Left ventricle myocardium superior (tissue), 1 donor: Measurements from ENCODE around the gene HTR4. TPM values are rescaled to one million over a fixed set of nuclear protein-coding genes. Genes with fewer than 3 reads are reported as not detected.

Experiments used
- ATAC-seq: fragments of 200-7000 bp; cut with Tn5 transposase; one replicate; pipeline ENCODE4 v1.9.1; 2020; ENCODE audit warnings: mild to moderate bottlenecking, moderate library complexity
- DNase-seq: peaks from one replicate; pipeline ENCODE4 v3.0.0-alpha.2; 2020
- intact Hi-C: fragments of 100-400 bp; cut with micrococcal nuclease; formaldehyde crosslinking; loops from one replicate; pipeline ENCODE4 v1.11.0; 2022
- total RNA-seq: library from RNA; stranded (reverse); fragmentation: NEBNext Ultra II Directional; extraction: Animal tissue kit (Norgen Biotek cat#: 25700); gene quantifications from one replicate; pipeline ENCODE4 v1.2.1, GENCODE V29; 2021
- donor health status: DM: no; HTN: yes; CAD: no; lungs with severe emphysema.

HTR4 gene
- total RNA-seq, 1 donor from 2014 or later, result not detected

DNA sequence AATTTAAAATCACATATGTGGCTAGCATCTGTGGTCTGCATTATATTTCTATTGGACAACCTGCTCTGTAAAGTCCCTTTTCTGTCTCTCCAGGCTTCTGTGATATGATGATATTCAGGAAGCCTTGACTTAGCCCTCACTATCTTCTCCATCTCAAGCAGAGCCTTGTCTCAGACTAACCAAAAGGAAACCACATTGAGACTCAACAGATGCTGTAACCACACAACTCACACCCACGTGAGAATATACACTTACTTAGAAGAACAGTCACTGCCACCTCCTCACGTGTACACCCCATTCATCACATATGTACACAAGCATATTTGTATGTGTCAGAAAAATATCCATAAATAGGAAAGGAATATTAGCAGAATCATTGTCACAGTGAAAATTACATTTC is 33.6 kb downstream of the HTR4 start:
- DNase-seq (no peak), ATAC-seq (no peak)
- intact Hi-C loops, result no loop called here

DNA sequence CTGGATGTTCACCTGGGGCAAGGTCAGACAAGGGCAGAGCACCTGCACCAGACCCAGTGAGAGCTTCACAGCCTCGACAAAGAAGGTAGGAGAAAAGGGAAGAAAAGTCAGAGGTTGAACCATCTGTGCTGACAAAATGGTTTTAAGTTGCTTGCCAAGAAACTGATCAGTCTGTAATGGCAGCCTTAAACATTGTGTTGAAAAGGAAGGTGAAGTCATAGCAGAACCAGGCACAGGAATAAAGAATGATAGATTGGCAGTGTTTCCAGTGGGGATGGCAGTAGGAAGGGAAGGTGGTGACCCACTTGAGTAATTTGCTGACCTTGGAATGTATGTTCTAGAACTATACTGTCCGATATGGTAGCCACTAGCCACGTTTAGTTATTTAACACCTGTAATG is 34.2 kb downstream of the HTR4 start:
- intact Hi-C loops, result no loop called here
- no peak for ATAC-seq

DNA sequence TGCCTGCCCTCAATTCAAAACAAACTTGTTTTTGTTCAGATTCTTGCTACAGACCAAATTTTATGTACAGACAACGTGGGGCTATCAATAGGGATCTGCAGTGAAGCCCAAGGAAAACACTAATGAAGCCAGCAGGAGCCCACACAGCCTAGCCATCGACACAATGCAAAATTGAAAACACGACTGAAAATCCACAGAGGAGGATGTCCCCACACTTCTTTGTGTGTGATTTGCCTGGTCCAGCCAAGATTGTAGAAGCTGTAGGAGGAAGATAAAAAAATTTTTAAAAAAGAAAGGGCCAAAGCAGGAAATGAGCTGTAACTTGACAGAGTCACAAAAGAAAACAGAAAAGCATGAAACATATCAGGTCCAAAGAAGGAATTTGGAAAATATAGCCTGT is 34.8 kb downstream of the HTR4 start:
- DNase-seq, result no peak
- ATAC-seq, result peak; percentile 42
- intact Hi-C loops, result loop anchor here (2.0 kb wide), 1 partner anchor 121 kb away; no protein-coding TSS in a partner anchor

More for the DNA sequence above, 34.2 kb downstream of the HTR4 start:
- DNase-seq, result no peak

DNA sequence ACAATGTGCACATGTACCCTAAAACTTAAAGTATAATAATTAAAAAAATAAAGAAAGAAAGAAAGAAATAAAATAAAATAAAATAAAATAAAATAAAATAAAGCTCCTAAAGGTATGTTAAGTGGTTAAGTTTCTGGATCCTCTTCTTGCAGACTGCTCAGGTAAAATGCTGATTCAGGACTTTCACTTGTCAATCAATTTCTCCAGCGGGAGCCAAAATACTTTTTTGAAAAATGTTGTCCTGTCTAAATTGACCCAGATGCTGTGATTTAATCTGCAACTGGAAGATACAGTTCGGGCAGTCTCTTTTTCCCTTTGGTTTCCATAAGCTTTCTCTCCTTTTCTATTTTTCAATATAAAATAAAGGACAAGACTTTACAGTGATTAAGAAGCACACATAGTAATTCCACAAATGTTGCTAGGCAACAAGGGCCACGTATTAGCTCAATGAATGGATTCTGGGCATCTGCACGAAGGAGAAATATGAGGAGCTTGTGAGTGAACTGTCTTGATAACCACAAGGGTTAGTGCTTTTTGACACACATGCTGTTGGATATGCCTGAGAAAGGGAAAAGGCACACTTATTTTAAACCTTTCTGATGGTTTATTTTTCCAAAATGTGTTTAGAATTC is 38.6 kb downstream of the HTR4 start:
- ATAC-seq (no peak), DNase-seq (no peak)
- intact Hi-C loops, result no loop called here

DNA sequence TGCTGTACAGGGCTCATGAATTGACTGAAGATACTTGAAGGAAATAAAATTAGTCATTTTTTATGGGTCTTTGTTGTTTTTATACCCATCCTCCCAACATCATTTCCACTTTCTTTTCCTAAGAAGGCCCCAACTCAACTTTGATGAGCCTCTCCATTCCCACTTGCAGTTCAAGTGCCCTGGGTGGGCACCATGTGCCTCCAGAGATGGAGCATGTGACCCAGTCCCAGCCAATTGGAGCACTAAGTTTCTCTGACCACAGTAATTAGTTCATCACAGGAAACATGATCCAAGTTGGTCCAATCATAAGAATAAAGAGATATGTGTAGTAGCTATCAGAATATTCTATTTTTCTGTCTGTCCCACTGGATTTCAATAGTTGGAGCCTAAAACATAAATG is 46.9 kb downstream of the HTR4 start:
- ATAC-seq (no peak), DNase-seq (no peak)
- intact Hi-C loops, result no loop called here

DNA sequence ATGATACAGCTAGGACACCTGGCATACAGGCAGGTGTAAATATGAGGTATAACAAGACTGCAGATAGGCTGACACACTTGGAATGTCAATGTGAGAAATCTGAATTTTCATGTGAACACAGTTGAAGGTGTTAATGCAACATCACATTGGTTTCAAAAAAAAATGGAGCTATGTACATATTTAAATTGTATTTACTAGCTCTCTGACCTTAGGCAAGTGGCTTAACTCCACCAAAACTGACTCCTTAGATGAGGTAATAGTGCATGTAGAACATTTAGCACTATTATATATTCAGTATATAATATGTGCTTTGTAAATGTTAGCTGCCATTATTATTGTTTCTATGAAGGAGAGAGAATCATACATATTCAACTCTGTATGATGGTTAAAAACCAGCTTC is 48.0 kb downstream of the HTR4 start:
- intact Hi-C loops, result no loop called here
- no peak for DNase-seq
- no peak for ATAC-seq

DNA sequence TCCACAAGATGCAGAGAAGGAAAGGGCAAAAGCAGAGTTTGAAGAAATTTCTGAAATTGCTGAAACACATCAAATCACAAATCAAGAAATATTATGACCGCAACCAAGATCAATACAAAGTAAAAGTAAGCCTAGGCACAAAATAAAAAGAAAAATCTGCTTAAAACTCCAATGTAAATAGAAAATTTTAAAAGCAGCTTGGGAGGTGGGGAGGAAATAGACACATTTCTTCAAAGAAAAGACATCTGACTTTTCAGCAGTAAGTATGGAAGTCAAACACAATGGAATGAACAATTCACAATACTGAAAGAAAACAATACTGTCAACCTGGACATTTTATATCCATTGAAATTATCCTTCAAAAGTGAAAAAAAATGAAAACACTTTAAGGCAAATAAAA is 55.1 kb downstream of the HTR4 start:
- intact Hi-C loops, result no loop called here
- ATAC-seq, result no peak
- DNase-seq, result no peak

DNA sequence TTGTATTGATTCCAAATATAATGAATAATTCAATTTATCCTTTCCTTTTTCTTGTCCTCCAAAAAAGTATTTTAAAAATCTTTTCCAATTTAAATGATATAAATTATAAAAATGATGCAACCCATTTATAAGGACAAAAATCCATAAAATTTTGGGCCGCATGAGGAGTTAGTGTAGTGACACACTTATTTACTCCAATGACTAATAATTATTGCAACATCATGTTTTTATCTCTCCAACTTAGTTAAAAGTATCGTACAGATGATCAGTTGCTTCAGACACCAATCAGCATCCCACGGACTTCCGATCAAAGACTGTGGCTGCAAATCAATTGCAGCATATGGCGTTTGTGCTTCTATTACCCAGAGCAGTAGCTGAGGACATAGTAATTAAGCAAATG is 58.6 kb downstream of the HTR4 start:
- intact Hi-C loops, result no loop called here
- DNase-seq (no peak), ATAC-seq (no peak)

DNA sequence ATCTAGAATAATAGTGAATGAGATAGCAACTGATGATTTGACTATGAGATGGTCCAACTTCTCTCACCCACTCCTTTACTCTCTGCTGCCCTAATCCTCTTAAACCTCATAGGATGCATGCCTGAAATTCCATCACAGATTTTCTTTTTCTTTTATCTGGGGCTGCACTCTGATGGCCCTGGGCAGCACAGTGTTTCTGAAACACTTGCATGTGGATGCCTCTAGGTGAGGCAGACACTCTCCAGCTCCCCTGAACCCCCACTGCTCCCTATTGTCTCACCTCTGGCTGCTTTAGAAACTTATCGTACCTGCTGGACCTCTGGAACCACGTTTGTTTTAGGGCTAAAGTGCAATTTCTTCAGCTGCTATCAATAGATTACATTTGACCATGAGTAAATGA is 67.5 kb downstream of the HTR4 start:
- no peak for ATAC-seq
- no peak for DNase-seq
- intact Hi-C loops, result no loop called here

DNA sequence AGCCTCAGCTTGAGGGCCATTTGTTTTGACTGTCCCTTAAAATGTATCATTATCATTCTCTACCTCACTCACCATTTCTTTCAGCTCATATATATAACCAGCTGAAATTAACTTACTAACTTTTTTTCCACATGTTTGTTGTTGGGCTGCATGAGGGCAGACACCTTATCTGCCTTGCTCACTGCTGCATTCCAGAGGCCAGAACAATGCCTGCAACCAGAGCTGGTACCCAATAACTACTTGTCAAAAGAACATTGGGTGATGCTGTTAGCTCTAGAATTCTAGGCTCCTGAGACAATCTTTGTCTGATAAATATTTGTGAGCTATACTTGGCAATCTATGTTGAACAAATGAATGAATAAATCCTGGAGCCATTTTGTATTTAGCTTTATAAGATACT is 68.3 kb downstream of the HTR4 start:
- ATAC-seq, result no peak
- no peak for DNase-seq
- intact Hi-C loops, result no loop called here

DNA sequence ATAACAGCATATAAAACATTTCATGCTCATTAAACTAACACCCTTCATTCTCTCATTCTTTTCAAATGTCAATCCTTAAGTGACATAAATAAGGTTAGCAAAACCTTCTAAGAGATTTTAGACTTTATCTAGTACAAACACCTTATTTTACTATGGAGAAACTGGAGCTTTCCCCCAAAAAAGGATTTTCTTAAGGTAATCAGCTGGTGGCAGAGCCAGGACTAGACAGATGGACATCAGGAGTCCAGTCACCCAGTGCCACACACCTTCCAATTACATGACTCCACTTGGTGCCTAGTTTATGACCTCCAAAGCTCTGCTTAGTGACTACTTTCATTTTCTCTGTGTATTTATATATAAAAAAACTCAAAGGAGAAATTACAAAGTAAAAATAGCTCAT is 70.2 kb downstream of the HTR4 start:
- no peak for ATAC-seq
- no peak for DNase-seq
- intact Hi-C loops, result no loop called here

DNA sequence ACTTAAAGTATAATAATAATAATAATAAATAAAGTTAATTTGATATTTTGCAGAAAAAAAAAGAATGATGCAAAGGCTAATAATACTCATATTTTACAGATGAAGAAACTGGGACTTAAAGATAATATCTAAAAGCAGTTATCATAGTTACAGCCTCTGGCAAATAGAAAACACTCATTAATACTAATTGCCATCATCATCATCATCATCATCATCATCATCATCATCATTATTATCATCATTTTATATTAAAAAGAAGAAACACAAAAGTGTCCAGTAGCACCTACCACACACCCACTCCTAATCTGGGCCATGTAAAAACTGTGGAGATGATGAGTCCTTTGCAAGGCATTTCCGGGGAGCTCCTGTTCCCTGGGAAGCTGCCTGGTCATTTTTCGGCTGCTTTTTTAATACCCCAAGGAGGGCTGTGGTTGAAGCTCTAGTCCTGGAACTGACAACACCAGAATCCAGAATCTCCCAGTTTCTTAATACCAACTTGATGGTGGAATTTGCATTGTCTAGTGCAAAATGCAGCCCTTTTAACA is 70.8 kb downstream of the HTR4 start:
- DNase-seq (no peak), ATAC-seq (no peak)
- intact Hi-C loops, result no loop called here

DNA sequence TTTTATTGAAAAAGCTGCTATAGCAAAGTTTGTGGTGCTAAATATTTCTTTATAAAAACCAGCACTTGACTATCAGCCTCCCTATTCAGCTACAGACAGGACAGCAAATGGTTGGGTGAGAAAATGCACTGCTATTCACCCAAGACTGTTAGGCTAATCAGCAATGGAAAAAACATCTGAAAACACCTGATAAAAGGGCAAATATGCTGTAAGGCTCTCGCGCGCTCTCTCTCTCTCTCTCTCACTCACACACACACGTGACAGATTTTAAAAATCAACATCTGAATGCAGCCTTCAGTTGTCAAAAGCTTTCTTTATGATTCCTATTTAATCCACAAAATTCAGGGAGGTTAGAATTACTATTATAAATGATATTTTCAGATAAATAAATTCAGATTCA is 80.2 kb downstream of the HTR4 start:
- ATAC-seq, result no peak
- intact Hi-C loops, result no loop called here
- DNase-seq, result no peak

DNA sequence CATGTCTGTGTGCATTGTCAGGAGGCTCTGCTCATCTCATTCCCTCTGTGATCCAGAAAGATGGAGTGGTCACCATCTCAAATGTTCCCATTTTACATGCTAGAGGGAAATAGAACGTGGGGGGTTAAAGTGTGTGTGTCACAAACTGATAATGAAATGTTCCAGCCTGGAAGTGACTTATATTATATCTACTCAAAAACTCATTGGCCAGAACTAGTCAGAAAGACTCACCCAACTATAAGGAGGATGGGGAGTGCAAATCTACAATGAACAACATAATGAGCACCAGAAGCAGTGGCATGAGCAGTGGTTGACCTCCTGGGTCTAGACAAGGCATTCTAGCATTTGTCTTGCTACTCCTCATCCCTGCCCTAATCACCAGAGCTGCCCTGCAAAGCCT is 81.0 kb downstream of the HTR4 start:
- intact Hi-C loops, result no loop called here
- DNase-seq (no peak), ATAC-seq (no peak)

DNA sequence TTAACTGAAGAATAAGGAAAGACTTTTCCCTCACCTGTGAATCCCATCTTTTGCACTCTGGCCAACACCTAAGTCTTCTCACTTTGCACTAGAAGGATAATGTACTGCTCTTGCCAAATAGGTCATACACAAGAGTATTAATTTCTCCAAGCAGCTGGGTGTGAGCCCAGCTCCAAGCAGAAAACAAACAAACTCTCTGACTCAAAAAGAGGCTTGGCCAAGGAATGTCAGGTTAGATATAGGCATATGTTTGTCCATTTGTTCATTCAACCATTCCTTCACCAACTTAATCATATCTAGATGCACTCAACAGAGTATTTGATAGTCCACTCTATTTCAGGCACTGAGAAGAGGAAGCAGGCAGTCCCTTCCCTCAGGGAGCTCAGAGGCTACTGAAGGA is 84.4 kb downstream of the HTR4 start:
- intact Hi-C loops, result no loop called here
- DNase-seq, result no peak
- peak; percentile 20 for ATAC-seq

DNA sequence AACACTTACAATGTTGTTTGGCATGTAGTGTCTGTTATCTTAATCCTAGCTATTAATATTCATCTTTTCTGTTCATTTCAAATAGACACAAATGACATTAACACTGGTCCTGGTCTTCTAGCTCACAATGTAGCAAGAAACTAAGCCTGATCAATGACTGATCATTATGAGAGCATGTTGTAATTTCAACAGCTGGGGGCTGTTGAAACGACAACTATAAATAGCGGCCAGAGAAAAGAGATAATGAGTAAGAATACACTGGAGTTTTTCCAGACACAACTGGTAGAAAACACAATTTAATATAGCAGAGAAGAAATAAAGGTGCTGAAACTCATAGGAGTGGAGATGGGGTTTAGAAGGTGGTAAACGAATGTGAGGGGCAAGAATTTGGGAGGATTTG is 89.2 kb downstream of the HTR4 start:
- no peak for DNase-seq
- no peak for ATAC-seq
- intact Hi-C loops, result no loop called here

DNA sequence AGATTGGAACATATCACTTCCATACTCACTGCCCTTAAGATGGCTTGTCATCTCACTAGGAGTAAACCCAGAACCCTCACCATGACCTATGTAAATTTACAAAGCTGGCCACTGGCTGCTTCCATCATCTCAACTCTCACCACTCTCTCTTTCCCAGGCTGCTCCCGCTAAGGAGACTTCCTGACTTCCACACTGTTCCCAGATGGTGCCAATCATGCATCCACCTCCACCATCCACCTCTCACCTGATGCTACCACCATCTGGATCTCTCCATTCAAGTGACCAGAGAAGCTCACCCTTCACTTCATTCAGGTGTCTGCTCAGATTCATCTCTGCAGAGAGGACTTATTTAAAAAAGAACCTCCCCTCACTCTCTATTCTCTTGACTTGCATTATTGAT is 91.3 kb downstream of the HTR4 start:
- DNase-seq (no peak), ATAC-seq (no peak)
- intact Hi-C loops, result no loop called here

DNA sequence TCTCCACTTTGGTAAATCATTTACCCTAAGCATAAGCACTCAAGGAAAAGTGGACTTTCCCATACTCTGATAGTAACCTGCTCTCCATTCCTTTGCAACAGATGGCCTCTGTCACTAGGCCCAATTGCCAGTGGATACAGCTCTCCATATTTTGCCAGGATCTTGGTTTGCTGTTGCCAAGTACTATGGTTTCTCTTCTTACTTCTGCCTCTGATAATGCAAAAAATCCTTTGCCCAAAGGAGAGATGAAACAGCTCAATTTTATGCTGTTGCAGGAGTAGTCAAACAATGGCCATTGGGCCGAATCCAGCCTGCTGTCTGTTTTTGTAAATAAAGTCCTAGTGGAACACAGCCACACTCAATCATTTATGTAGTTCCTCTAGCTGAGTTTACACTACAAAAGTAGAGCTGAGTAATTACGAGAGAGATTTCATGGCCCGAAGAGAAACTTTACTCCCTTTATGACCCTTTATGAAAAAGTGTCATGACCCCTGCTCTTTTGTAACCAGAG is 92.5 kb downstream of the HTR4 start:
- intact Hi-C loops, result no loop called here
- no peak for DNase-seq
- ATAC-seq, result no peak

DNA sequence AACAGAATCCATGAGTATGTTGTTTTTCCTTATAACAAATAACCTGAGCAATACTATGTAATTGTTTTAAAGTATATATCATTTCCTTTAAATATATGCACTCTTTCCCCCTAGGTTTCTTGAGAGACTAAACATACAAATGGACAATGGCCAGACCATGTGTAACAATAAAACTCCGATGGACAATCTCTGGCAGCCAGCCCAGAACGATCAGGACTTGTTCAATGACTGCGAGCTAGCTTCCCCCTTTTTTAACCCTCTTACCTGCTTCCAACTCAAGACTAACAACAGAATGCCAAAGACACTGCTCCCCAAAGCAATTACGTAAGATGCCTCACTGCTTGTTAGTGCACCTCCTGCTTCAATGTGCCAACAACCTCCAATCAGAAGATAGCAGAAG is 94.9 kb downstream of the HTR4 start:
- ATAC-seq (no peak), DNase-seq (no peak)
- intact Hi-C loops, result no loop called here

DNA sequence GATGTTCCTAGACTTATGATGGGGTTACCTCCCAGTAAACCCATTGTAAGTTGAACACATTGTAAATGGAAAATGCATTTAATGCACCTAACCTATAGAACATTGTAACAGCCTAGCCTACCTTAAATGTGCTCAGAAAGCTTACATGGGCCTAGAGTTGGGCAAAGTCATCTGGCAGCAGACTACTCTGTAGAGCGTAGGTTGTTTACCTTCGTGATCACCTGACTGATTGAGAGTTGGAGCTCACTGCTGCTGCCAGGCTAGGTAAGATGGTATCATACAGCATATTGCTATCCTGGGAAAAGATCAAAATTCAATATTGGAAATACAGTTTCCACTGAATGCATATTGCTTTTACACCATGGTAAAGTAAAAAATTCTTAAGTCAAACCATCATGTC is 95.4 kb downstream of the HTR4 start:
- ATAC-seq (no peak), DNase-seq (no peak)
- intact Hi-C loops, result no loop called here

DNA sequence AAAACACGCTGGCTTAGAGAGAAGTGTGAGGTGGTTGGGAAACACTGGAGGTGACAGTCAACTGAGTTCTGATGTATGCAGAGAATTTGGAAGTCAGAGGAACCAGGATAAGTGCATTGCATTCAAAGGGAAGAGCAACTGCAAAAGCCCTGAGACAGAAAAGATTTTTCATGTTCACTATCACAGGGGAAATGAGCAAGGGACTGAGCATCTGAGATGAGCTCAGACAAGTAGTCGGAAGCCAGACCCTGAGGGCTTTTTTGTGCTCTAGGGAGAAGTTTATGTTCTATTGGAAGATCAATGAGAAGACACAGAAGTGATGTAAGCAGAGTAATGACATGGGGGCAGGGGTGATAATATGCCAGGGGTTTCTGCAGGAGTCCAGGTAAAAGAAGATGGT is 97.5 kb downstream of the HTR4 start:
- DNase-seq (no peak), ATAC-seq (no peak)
- intact Hi-C loops, result no loop called here

DNA sequence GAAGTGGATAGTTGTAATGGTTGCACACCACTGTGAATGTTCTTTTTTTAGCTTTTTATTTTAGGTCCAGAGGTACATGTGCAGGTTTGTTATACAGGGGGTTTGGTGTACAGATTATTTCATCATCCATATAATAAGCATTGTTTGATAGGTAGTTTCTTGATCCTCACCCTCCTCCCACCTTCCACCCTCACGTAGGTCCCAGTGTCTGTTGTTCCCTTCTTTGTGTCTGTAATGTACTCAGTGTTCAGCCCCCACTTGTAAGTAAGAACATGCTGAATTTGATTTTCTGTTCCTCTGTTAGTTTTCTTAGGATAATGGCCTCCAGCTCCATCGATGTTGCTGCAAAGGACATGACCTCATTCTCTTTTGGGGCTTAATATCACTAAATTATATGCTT is 99.7 kb downstream of the HTR4 start:
- intact Hi-C loops, result no loop called here
- ATAC-seq, result no peak

More for the DNA sequence above, 99.7 kb downstream of the HTR4 start:
- no peak for DNase-seq
